PC-9 (cell line): ENCODE measurements around the gene NPR1. TPM values are rescaled to one million over a fixed set of nuclear protein-coding genes. Genes with fewer than 3 reads are reported as not detected.

Experiments used
- BruUV-seq: library from RNA; stranded (reverse); fragments of 400-500 nt; replicated peaks from 2 replicates; lab custom pipeline; 2021; lab: Mats Ljungman, UMichigan
- CTCF ChIA-PET: fragments of 300-600 bp; sonication (Branson Sonifier 250); formaldehyde crosslinking; loops from one replicate; lab custom pipeline; 2022; ENCODE audit warnings: antibody characterized with exemption; lab: Charles Lee
- POLR2A ChIA-PET: fragments of 300-600 bp; sonication (Branson Sonifier 250); formaldehyde crosslinking; loops from one replicate; lab custom pipeline; 2022; ENCODE audit warnings: antibody characterized with exemption; ENCODE audit not compliant: unreplicated experiment; lab: Charles Lee
- DNase-seq, 2 experiments: peaks; one replicate each; pipeline versions ENCODE4 v3.0.0 to v3.0.0-alpha.2; 2015 to 2022; ENCODE audit warnings: mixed read lengths in 1 of 2
- H2AFZ ChIP-seq: fragments of 200-600 bp; sonication (generic); 2 replicates; pipeline ENCODE4 v1.8.1; 2017; ENCODE audit warnings: antibody characterized with exemption
- H3F3A ChIP-seq: fragments of 200-600 bp; sonication (generic); 2 replicates; pipeline ENCODE4 v1.8.1; 2017; ENCODE audit warnings: antibody characterized with exemption, mild to moderate bottlenecking, low read depth; ENCODE audit not compliant: insufficient read depth
- H3K27ac ChIP-seq: fragments of 200-600 bp; sonication (generic); 2 replicates; pipeline ENCODE4 v1.6.1; 2016; ENCODE audit warnings: mixed run types
- H3K27me3 ChIP-seq: fragments of 200-600 bp; sonication (generic); 2 replicates; pipeline ENCODE4 v1.6.1; 2016; ENCODE audit warnings: low read depth, mixed run types; ENCODE audit not compliant: insufficient read depth
- H3K36me3 ChIP-seq: fragments of 200-600 bp; sonication (generic); 2 replicates; pipeline ENCODE4 v1.6.1; 2016; ENCODE audit warnings: low read depth, mixed run types
- H3K4me1 ChIP-seq: fragments of 200-600 bp; sonication (generic); replicated peaks from 2 replicates; pipeline ENCODE4 v1.6.1; 2016; ENCODE audit warnings: mixed run types; ENCODE audit not compliant: insufficient read depth
- H3K4me2 ChIP-seq: fragments of 200-600 bp; sonication (generic); 2 replicates; pipeline ENCODE4 v1.6.1; 2017; ENCODE audit warnings: mixed run types
- H3K4me3 ChIP-seq: fragments of 200-600 bp; sonication (generic); 2 replicates; pipeline ENCODE4 v1.6.1; 2016; ENCODE audit warnings: mixed run types
- H3K79me2 ChIP-seq: fragments of 200-600 bp; sonication (generic); 2 replicates; pipeline ENCODE4 v1.6.1; 2017; ENCODE audit warnings: low read depth, mixed run types
- H3K9me2 ChIP-seq: fragments of 200-600 bp; sonication (generic); 2 replicates; pipeline ENCODE4 v1.8.1; 2017; ENCODE audit warnings: mild to moderate bottlenecking; ENCODE audit not compliant: insufficient read depth
- H3K9me3 ChIP-seq: fragments of 200-600 bp; sonication (generic); 2 replicates; pipeline ENCODE4 v1.8.1; 2016; ENCODE audit warnings: low read depth; ENCODE audit not compliant: insufficient read depth
- H4K20me1 ChIP-seq: fragments of 200-600 bp; sonication (generic); 2 replicates; pipeline ENCODE4 v1.8.1; 2017; ENCODE audit not compliant: insufficient read depth
- EZH2 ChIP-seq: fragments of 200-600 bp; sonication (generic); IDR thresholded peaks from 2 replicates; pipeline ENCODE4 v1.8.0; 2017; ENCODE audit warnings: antibody characterized with exemption, low read depth
- intact Hi-C: fragments of 100-400 bp; cut with micrococcal nuclease; formaldehyde crosslinking; loops from one replicate; pipeline ENCODE4 v1.10.0; 2022; ENCODE audit not compliant: unreplicated experiment
- total RNA-seq: library from RNA; stranded (reverse); gene quantifications from 2 replicates; pipeline ENCODE4 v1.2.3, GENCODE V29; 2021
- TF ChIP-seq, protein P1 (sequence below): fragments of 200-600 bp; sonication (generic); conservative IDR thresholded peaks from 2 replicates; pipeline ENCODE4 v1.6.1; 2017; ENCODE audit warnings: mixed run types, antibody characterized with exemption, mild to moderate bottlenecking, moderate library complexity

NPR1 gene
- total RNA-seq, 1 experiment from 2014 or later, result 0.98 TPM

DNA sequence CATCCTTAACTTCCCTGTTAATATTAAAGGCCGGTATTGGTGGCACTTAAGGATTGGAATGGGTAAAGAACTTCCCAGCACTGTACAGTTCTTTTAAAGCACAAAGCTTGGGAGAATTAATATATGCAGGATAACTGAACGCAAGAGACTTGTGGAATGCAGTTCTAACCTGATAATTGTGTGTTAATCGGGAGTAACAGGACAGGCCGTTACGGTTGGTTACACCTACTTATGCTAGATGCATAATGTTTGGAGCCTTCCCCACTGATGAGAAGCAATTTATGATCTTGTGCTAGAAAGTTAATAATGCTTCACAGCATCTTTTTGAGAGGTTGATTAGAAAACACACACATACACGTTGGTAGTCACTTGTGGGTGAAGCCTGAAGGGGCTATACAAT lies 37.6 kb upstream of the NPR1 start:
- peaks cover 40% of the 10 kb centered on the region for H4K20me1 ChIP-seq
- H3K27me3 ChIP-seq, result no peaks in the 10 kb centered on the region
- intact Hi-C loops, result no loop called here
- H3K36me3 ChIP-seq, result peaks cover 95% of the 10 kb centered on the region
- H2AFZ ChIP-seq, result no peak overlapping the region
- H3F3A ChIP-seq, result peaks cover 66% of the 10 kb centered on the region
- POLR2A ChIA-PET, result interaction anchor here (0.6 kb wide), 2 partner anchors 30 to 60 kb away, joined by 3 to 5 read pairs; no protein-coding TSS in a partner anchor
- BruUV-seq, result no TSS peak
- no peaks in the 10 kb centered on the region for H3K9me2 ChIP-seq
- no peak overlapping the region for H3K27ac ChIP-seq
- H3K4me3 ChIP-seq, result no peak overlapping the region
- TF ChIP-seq, protein P1, sequence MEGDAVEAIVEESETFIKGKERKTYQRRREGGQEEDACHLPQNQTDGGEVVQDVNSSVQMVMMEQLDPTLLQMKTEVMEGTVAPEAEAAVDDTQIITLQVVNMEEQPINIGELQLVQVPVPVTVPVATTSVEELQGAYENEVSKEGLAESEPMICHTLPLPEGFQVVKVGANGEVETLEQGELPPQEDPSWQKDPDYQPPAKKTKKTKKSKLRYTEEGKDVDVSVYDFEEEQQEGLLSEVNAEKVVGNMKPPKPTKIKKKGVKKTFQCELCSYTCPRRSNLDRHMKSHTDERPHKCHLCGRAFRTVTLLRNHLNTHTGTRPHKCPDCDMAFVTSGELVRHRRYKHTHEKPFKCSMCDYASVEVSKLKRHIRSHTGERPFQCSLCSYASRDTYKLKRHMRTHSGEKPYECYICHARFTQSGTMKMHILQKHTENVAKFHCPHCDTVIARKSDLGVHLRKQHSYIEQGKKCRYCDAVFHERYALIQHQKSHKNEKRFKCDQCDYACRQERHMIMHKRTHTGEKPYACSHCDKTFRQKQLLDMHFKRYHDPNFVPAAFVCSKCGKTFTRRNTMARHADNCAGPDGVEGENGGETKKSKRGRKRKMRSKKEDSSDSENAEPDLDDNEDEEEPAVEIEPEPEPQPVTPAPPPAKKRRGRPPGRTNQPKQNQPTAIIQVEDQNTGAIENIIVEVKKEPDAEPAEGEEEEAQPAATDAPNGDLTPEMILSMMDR, result no peak
- CTCF ChIA-PET, result no interaction called here
- H3K4me2 ChIP-seq, result no peak overlapping the region
- no peaks in the 10 kb centered on the region for H3K9me3 ChIP-seq
- H3K4me1 ChIP-seq, result peaks cover 7% of the 10 kb centered on the region; the same call in 1 of the 2 replicates
- DNase-seq, result no peak
- H3K79me2 ChIP-seq, result peaks cover 65% of the 10 kb centered on the region

DNA sequence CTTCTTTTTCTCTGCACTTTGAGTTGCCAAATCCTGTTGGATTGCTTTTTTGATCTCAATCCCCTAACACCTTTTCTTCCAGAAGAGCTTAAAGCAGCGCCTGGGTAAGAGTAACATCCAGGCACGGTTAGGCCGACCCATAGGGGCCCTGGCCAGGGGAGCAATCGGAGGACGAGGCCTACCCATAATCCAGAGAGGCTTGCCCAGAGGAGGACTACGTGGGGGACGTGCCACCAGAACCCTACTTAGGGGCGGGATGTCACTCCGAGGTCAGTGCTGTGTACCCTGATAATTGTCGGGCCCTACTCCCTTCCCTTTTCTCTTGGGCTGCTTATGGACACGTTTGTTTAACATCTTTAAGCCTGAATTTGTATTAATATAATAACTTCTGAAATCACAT lies 36.3 kb upstream of the NPR1 start:
- ChIA-PET CTCF (no interaction called here), POLR2A (no interaction called here)
- no peaks in the 10 kb centered on the region for H3K4me1 ChIP-seq

DNA sequence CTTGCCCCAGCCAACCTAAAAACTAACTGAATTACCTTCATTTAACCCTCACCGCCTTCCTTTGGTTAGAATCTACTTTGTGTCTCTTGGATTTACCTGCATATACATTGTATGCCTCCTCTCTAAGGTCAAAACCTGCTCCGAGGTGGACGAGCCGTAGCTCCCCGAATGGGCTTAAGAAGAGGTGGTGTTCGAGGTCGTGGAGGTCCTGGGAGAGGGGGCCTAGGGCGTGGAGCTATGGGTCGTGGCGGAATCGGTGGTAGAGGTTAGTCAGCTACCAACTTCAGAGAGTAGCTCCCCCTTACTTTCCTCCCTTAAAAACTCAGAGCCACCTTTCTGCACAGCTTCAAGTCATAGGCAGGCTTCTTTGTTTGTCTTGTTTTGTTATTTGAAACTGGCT lies 35.4 kb upstream of the NPR1 start:
- Histone ChIP-seq H3K36me3 (peaks cover 80% of the 10 kb centered on the region), H3K27ac (no peak overlapping the region)
- CTCF ChIA-PET, result no interaction called here

More for the DNA sequence above, 36.3 kb upstream of the NPR1 start:
- TF ChIP-seq, protein P1, result no peak
- no peak for TF ChIP-seq EZH2
- no peak overlapping the region for H3K27ac ChIP-seq
- H3K4me3 ChIP-seq, result no peak overlapping the region
- no peaks in the 10 kb centered on the region for H3K9me2 ChIP-seq
- peaks cover 70% of the 10 kb centered on the region for H3F3A ChIP-seq
- H3K79me2 ChIP-seq, result peaks cover 52% of the 10 kb centered on the region
- no TSS peak for BruUV-seq
- H3K9me3 ChIP-seq, result no peaks in the 10 kb centered on the region
- intact Hi-C loops, result no loop called here
- H3K27me3 ChIP-seq, result no peaks in the 10 kb centered on the region
- H2AFZ ChIP-seq, result no peak overlapping the region
- H4K20me1 ChIP-seq, result peaks cover 32% of the 10 kb centered on the region
- DNase-seq, result no peak
- no peak overlapping the region for H3K4me2 ChIP-seq
- H3K36me3 ChIP-seq, result peaks cover 88% of the 10 kb centered on the region

More for the DNA sequence above, 35.4 kb upstream of the NPR1 start:
- no peak overlapping the region for H3K4me3 ChIP-seq
- intact Hi-C loops, result no loop called here
- H2AFZ ChIP-seq, result no peak overlapping the region
- no peak for DNase-seq
- H3K9me3 ChIP-seq, result no peaks in the 10 kb centered on the region
- peaks cover 73% of the 10 kb centered on the region for H3F3A ChIP-seq
- TF ChIP-seq, protein P1, result no peak
- TF ChIP-seq EZH2, result no peak
- peaks cover 32% of the 10 kb centered on the region for H4K20me1 ChIP-seq
- no peaks in the 10 kb centered on the region for H3K27me3 ChIP-seq
- H3K79me2 ChIP-seq, result peaks cover 43% of the 10 kb centered on the region
- H3K9me2 ChIP-seq, result no peaks in the 10 kb centered on the region
- no peaks in the 10 kb centered on the region for H3K4me1 ChIP-seq
- POLR2A ChIA-PET, result interaction anchor here (0.5 to 0.7 kb wide), 2 partner anchors 16 to 629 kb away, joined by 3 read pairs; partner anchors contain the start of gene S100A13
- no TSS peak for BruUV-seq
- no peak overlapping the region for H3K4me2 ChIP-seq
